ENCODE measurements around the gene CEP170. TPM values are rescaled to one million over a fixed set of nuclear protein-coding genes. Genes with fewer than 3 reads are reported as not detected.
"Not testable (repeated sequence)": the region's sequence is repeated elsewhere in the genome, so short reads cannot be mapped to it uniquely, and the experiment has no call there.

The CEP170 gene
- total RNA-seq, 1 experiment from 2014 or later, result 29.5 TPM

DNA sequence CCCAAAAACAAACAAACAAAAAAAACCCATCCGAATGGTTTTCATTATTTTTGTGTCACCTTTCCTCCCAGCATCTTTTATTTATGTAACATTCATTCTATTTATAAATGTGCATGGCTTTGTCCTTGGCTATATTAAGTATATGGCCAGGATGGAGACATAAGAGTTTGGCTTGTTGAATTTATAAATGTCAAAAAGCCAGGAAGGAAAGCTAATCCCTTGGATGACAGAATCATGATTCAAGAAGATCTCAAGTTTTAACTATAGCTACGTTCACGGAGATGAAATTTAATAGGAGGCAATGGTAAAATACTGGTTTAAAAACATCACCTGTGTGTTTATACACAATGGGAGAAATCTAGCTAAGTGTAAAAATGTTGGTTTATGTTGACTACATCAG, 5.0 kb downstream of the CEP170 start:
- no peak for DNase-seq (ENCODE audit: low read depth)
- in situ Hi-C loops (cut with HindIII; ENCODE audit: low pct_unique_long_range_greater_than_20kb, low sequenced_read_pairs), result no loop called here

DNA sequence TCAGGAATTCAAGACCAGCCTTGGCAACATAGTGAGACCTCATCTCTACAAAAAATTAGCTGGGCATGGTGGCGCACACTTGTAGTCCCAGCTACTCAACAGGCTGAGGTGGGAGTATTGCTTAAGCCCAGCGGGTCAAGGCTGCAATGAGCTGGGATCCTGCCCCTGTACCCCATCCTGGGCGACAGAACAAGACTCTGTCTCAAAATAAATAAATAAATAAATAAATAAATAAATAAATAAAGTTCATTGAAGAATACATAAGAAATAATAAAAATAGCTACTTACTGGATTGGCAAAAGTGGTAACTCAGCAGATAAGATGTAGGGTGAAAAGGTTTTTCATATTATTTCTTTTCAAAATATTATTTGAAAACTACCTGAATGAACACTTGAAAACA, 5.9 kb downstream of the CEP170 start:
- in situ Hi-C loops (cut with HindIII; ENCODE audit: low pct_unique_long_range_greater_than_20kb, low sequenced_read_pairs), result no loop called here
- DNase-seq (ENCODE audit: low read depth), result no peak

DNA sequence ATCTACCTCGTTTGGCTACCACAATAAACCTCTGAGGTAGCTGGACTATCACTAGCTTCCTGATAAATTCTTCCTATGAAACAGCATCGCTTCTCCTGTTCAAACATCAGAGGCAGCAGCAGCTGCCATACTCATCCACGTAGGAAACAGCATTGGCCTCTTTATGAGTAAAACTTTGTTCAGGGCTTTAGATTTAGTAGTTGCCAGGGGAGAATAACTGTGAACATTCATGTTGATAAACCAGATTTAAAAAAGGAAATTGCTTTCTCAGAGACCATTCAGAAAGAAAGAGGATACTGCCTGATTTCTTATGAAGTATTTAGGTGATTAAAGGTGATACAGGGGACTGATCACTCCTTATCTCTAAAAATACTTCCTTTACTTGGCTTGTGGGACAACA, 7.2 kb downstream of the CEP170 start:
- in situ Hi-C loops (cut with HindIII; ENCODE audit: low pct_unique_long_range_greater_than_20kb, low sequenced_read_pairs), result no loop called here

DNA sequence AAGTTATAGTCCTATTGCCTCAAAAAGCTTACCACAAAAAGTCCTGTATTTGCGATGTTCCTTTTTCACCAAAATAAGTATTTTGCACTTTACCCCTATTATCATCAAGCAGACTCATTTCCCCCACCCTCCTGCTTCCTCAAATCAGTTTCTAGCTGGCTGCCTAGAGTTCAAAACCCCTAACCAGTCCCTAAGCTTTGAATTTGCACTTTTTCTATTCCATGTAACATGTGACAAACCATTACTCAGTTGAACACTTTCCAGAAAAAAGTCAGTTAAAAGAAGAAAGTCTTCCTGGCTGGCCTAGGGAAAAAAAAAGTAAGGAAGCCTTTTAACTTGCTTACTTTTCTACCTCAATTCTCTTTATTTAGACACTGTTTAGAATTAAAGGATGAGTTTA, 8.2 kb downstream of the CEP170 start:
- no peak for DNase-seq (ENCODE audit: low read depth)

More for the DNA sequence above, 7.2 kb downstream of the CEP170 start:
- no peak for DNase-seq (ENCODE audit: low read depth)

DNA sequence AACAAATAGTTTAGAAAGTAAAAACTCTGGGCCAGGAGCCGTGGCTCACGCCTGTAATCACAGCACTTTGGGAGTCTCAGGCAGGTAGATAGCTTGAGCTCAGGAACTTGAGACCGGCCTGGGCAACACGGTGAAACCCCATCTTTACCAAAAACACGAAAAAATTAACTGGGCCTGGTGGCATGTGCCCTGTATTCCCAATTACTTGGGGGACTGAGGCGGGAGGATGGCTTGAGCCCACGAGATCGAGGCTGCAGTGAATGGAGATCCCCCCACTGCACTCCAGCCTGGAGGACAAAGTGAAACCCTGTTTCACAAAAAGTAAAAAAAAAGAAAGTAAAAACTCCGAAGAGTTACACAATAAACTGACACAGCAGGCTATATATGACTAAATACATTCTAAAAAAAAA, 10.6 kb downstream of the CEP170 start:
- no peak for DNase-seq (ENCODE audit: low read depth)
- in situ Hi-C loops (cut with HindIII; ENCODE audit: low pct_unique_long_range_greater_than_20kb, low sequenced_read_pairs), result no loop called here

More for the DNA sequence above, 8.2 kb downstream of the CEP170 start:
- in situ Hi-C loops (cut with HindIII; ENCODE audit: low pct_unique_long_range_greater_than_20kb, low sequenced_read_pairs), result no loop called here

DNA sequence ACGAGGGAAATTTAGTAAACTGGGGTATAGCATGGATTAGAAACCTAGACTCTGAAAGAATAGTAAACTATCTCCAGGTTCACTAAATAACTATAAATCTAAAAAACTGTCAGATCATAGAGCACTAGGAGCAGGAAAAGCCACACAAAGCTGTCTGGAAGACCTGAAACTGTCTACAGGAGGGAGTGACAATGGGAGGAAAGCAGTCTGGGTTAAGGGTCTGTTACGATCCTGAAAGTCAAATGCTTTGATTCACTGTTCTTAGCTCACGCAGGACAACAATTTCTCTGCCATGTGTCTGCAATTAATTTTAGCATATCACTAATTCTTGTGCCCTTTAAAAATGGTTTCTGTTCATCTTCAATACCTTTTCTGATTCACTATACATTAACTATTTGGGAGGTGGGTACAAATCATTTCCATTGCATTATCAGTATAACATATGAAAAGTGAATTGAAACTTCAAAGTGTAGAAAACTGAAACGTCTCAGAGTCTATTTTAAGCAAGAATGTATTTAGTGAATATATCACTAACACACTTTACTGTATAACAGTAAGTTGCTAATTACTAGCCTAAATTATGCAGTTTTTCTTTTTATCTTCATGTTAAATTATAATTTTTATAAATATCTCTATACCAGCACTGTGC, 18.4 kb downstream of the CEP170 start:
- in situ Hi-C loops (cut with HindIII; ENCODE audit: low pct_unique_long_range_greater_than_20kb, low sequenced_read_pairs), result no loop called here
- no peak for DNase-seq (ENCODE audit: low read depth)

DNA sequence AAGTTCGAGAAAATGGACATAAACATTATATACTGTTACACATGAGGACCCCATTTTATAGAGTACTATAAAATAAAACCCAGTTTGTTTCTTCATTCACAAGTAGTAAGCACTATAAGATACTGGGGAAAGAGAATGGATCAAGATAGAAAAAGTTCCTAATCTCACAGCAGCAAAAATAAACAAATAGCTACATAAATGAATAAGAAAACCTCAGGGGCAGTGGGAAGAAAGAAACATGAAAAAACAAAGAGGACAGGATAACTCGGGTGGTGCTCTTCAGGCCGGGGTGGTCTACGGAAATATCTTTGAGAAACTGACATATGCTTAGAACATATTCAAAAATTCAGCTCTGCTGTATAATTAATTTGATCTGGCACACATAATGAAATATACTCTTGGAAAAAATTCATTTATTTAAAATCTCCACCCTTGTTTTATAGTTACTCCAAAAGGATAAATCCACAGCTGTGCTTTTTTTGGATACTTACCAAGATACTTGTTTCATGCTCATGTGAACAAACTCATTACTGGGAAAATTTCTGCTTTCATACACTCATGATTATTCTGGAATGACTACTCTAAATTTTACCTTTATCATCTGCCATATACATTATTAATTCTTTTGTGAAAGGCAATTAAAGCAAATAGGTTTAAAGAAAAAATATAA, 20.0 kb downstream of the CEP170 start:
- in situ Hi-C loops (cut with HindIII; ENCODE audit: low pct_unique_long_range_greater_than_20kb, low sequenced_read_pairs), result no loop called here
- no peak for DNase-seq (ENCODE audit: low read depth)

DNA sequence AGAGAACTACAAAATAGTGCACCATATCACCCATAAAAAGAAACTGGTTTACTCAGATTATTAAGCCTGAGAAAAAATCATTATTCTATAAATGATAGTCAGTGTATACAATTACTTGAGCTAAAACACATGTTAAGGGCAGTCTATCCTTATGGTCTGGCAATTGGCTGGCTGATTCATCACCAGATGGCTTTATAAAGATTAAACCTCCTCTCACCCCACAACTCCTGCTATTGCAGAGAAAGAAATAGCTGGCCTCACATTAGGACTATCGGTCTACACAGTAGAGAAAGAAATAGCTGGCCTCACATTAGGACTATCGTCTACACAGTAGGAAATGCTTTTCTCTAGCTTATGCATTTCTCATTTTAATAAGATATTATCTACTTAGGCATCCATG, 21.2 kb downstream of the CEP170 start:
- in situ Hi-C loops (cut with HindIII; ENCODE audit: low pct_unique_long_range_greater_than_20kb, low sequenced_read_pairs), result no loop called here
- DNase-seq (ENCODE audit: low read depth), result no peak

DNA sequence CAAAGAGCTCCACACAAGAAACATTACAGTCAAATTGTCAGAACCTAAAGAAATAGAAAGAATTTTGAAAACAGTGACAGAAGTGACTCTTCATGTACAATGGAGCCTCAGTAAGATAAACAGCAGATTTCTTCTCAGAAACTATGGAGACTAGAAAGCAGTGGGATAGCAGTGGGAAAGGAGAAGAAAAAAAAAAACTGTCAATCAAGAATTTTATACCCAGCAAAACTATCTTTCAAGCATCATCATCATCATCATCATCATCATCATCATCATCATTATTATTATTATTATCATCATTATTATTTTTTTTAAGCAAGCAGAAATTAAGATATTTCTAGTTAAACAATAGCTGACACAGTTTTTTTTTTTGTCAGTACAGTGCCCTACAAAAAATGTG, 24.2 kb downstream of the CEP170 start:
- peak; percentile 33 for DNase-seq (ENCODE audit: low read depth)
- in situ Hi-C loops (cut with HindIII; ENCODE audit: low pct_unique_long_range_greater_than_20kb, low sequenced_read_pairs), result no loop called here

DNA sequence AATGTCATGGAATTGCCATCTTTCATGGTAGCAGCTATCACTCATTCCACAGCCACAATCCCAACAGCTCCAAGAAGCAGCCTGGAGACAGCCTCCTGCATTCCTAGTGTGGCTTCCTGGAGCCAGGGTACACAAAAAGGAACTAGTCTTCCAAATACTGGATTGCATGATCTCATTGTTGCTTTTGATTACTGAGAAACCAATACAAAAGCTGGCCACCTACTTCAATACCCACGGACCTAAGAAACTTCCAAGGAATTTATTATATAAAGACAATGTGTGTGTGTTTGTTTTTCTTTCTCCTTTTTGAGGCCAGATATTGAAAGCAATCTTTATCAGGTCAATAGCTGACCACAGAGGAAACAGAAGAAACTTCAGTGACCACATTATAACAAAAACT, 25.6 kb downstream of the CEP170 start:
- no peak for DNase-seq (ENCODE audit: low read depth)
- in situ Hi-C loops (cut with HindIII; ENCODE audit: low pct_unique_long_range_greater_than_20kb, low sequenced_read_pairs), result no loop called here

DNA sequence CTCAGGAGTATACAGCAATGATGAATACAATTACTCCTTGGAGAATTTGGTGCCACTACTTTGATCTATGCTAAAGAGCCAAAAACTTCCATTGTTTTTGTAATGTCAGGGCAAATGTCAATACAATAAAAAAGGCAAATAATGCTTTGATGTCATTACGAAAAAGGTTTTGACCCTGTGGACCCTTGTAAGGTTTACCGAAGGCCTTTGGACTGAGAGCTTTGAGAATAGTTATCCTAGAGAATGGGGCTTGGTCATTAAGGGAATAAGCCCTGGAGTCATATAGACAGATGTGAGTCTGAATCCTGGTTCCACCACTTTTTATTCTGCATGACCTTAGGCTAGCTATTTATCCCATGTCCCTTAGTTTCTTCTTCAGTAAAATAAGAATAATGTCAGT, 27.5 kb downstream of the CEP170 start:
- in situ Hi-C loops (cut with HindIII; ENCODE audit: low pct_unique_long_range_greater_than_20kb, low sequenced_read_pairs), result no loop called here
- no peak for DNase-seq (ENCODE audit: low read depth)

DNA sequence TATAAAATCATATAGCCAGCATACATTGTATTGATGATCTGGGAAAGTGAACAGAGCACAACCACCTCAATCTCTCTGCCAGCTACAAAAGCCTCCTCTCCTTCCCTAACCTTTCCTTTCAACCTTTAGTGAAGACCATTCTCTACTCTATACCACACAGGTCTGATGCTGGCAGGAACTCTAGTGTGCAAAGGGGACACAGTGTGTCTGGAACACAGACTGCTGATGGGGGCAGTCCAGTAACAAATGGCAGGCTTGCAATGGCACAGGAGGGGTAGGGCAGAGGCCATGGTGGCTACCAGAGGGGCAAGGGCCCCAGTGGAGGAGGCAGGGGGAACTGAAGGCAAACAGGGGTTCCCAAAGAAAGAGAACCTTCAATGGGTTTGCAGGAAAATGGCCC, 37.0 kb downstream of the CEP170 start:
- in situ Hi-C loops (cut with HindIII; ENCODE audit: low pct_unique_long_range_greater_than_20kb, low sequenced_read_pairs), result no loop called here
- DNase-seq (ENCODE audit: low read depth), result no peak

DNA sequence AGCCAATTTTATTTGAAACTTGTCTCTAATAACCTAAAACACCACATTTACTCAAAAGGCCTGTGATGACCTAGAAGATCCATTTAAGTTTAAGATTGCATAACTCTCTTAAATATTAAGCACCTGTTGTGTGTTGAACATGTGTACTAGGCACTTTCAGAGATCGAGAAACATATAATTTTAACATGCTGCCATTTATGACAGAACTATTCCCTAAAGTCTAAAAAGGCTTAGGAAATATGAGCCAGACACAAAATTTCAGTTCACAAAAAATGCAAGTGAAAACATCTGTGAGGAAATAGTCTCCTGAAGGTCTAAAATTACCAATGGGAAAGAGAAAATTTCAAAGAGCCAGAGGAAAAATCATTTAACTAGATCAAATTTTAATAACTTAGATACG, 37.7 kb downstream of the CEP170 start:
- no peak for DNase-seq (ENCODE audit: low read depth)
- in situ Hi-C loops (cut with HindIII; ENCODE audit: low pct_unique_long_range_greater_than_20kb, low sequenced_read_pairs), result no loop called here

DNA sequence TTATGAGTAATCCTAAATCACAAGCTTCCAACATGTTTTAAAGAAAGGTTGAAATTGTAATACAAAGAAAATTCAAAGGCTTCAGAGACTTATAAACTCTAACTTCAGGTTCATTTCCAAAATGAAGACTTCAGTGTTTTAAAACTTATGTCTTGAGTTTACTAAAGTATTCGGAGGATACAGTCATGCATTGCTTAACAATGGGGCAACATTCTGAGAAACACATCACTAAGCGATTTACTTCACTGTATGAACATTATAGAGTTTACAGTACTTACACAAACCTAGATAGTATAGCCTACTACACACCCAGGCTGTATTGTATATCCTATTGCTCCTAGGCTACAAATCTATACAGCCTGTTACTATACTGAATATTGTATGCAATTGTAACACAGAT, 38.3 kb downstream of the CEP170 start:
- no peak for DNase-seq (ENCODE audit: low read depth)
- in situ Hi-C loops (cut with HindIII; ENCODE audit: low pct_unique_long_range_greater_than_20kb, low sequenced_read_pairs), result no loop called here

DNA sequence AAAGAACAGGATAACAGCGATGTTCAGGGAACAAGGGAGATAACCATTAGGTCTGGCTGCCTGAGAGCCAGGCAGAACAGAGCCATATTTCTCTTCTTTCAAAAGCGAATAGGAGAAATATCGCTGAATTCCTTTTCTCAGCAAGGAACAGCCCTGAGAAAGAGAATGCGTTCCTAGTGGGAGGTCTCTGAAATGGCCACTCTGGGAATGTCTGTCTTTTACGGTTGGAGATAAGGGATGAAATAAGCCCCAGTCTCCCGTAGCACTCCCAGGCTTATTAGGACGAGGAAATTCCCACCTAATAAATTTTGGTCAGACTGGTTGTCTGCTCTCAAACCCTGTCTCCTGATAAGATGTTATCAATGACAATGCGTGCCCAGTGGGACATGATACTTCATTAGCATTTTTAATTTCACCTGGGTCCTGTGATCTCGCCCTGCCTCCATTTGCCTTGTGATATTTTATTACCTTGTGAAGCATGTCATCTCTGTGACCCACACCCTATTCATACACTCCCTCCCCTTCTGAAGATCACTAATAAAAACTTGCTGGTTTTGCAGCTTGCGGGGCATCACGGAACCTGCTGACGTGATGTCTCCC, 39.7 kb downstream of the CEP170 start:
- in situ Hi-C loops (cut with HindIII; ENCODE audit: low pct_unique_long_range_greater_than_20kb, low sequenced_read_pairs), result not testable (repeated sequence)

DNA sequence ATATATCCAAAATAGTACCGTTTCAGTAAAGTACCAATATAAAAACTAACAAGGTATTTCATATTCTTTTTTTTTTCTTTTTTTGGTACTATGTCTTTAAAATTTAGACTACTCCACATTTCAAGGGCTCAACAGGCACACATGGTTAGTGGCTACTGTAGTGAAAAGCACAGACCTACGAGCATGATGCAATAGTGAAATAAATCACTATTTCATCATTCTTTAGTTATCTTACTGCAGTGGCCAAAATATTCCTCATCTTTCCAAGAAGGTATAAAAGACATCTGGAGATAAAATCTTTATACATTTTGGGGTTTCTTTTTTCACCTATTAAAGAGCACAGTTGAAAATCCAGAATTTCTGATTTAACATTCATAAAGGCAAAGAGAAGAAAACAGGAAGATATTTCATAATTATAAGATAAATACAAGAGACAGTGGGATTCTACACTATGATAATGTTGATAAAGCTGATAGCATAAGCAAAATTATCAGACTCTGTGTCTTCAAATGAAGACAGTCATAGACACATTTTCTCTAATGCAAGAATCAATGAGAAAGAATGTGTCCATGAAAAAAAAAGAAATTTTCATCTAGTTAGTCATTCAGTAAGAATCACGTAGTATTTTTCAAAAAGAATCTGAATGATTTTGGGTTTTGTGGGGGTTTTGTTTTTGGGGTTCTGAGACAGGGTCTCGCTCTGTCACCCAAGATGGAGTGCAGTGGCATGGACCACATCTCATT, 41.9 kb downstream of the CEP170 start:
- no peak for DNase-seq (ENCODE audit: low read depth)
- in situ Hi-C loops (cut with HindIII; ENCODE audit: low pct_unique_long_range_greater_than_20kb, low sequenced_read_pairs), result no loop called here

More for the DNA sequence above, 39.7 kb downstream of the CEP170 start:
- DNase-seq (ENCODE audit: low read depth), result not testable (repeated sequence)

DNA sequence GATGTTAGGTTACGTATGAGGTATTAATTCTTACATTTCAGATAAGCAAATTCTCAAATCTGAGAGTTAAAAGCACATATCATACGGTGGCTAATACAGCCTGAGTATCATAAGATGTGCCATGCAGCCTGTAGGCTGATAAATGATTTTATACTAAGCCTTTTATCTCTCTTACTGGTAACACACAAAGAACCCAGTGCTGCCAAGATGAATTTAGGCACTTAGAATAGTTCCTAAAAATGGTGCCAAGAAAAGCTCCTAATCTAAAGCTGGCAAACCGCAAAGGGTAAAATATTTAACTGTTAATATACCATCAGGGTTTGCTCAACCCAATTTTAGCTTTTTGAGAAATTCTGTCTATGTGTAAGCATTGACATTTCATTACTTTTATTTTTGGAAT, 43.1 kb downstream of the CEP170 start:
- in situ Hi-C loops (cut with HindIII; ENCODE audit: low pct_unique_long_range_greater_than_20kb, low sequenced_read_pairs); DNase-seq (ENCODE audit: low read depth): not testable (repeated sequence)

DNA sequence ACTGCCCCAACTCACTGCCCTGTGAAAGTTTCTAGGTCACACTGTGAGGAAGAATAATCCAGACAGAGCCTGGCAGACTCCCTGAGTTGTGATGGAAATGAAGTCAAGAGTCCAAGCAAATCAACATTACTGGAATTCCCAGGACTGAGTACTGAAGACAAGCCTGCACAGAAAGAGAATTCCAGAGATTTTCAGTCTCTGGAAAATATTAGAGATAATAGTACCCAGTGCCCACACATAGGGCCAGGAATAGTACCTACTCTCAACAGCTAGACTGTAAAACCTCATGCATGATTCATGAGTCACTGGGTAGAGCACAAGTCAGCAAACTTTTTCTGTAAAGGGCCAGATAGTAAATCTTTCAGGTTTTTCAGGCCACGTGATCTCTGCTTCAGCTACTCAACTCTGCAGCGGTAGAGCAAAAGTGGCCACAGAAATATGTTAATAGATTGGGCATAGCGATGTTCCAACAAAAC, 50.0 kb downstream of the CEP170 start:
- in situ Hi-C loops (cut with HindIII; ENCODE audit: low pct_unique_long_range_greater_than_20kb, low sequenced_read_pairs); DNase-seq (ENCODE audit: low read depth): not testable (repeated sequence)

DNA sequence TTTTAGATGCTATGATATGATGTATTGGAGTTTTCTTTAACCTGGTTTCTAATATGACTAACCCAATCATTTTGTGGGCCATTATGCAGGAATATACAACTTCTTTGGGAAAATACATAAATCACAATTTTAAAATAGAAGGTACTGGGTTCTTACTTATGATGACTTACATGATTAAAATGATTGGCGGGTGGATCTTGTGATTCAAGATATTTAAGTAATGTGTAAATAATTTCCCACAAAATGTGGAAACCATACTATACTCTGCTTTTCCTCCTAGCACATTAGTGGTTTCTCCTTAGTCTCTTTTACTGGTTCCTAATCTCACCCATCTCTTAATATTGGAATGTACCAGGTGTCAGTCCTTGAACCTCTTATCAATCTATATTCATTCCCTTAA, 50.7 kb downstream of the CEP170 start:
- in situ Hi-C loops (cut with HindIII; ENCODE audit: low pct_unique_long_range_greater_than_20kb, low sequenced_read_pairs), result not testable (repeated sequence)

More for the DNA sequence above, 50.7 kb downstream of the CEP170 start:
- DNase-seq (ENCODE audit: low read depth), result not testable (repeated sequence)
